Activated B cell treated with CpG ODN at 0.5 μM for 24 hours (primary cell): ENCODE data around the gene CLEC14A. TPM values are rescaled to one million over a fixed set of nuclear protein-coding genes. Genes with fewer than 3 reads are reported as not detected.

Experiments used
- ATAC-seq: fragments of 200-7000 bp; cut with Tn5 transposase; one replicate; pipeline ENCODE4 v1.10.0; 2021; ENCODE audit warnings: low read depth, mild to moderate bottlenecking, moderate library complexity
- CTCF ChIA-PET: fragments of 350-600 bp; sonication (Branson Sonifier 250); formaldehyde crosslinking; loops from one replicate; lab custom pipeline; 2021; ENCODE audit warnings: antibody characterized with exemption; lab: Charles Lee
- POLR2A ChIA-PET: fragments of 350-600 bp; sonication (Branson Sonifier 250); formaldehyde crosslinking; loops from one replicate; lab custom pipeline; 2021; ENCODE audit warnings: antibody characterized with exemption; lab: Charles Lee
- DNase-seq: peaks from one replicate; pipeline ENCODE4 v3.0.0; 2022
- H3K27ac Mint-ChIP-seq: one replicate; pipeline ENCODE4 v1.8.0; 2020; ENCODE audit warnings: mixed read lengths
- H3K27me3 Mint-ChIP-seq: one replicate; pipeline ENCODE4 v1.8.0; 2021; ENCODE audit warnings: mixed read lengths
- H3K36me3 Mint-ChIP-seq: one replicate; pipeline ENCODE4 v1.8.0; 2021; ENCODE audit warnings: low read depth, mixed read lengths
- H3K4me1 Mint-ChIP-seq: one replicate; pipeline ENCODE4 v1.8.0; 2021; ENCODE audit warnings: mixed read lengths
- H3K4me3 Mint-ChIP-seq: one replicate; pipeline ENCODE4 v1.8.0; 2020; ENCODE audit warnings: mild to moderate bottlenecking, mixed read lengths
- H3K9me3 Mint-ChIP-seq: one replicate; pipeline ENCODE4 v1.8.0; 2020; ENCODE audit warnings: mixed read lengths
- CTCF ChIP-seq: fragments of 200-600 bp; IDR thresholded peaks from one replicate; pipeline ENCODE4 v1.8.0; 2022; ENCODE audit warnings: antibody characterized with exemption, mild to moderate bottlenecking
- intact Hi-C: fragments of 100-400 bp; cut with micrococcal nuclease; formaldehyde crosslinking; loops from one replicate; pipeline ENCODE4 v1.15.1; 2024
- total RNA-seq: library from RNA; stranded (reverse); gene quantifications from 2 replicates; pipeline ENCODE4 v1.2.3, GENCODE V29; 2022

The CLEC14A gene
- total RNA-seq, 1 donor from 2014 or later, result not detected

- DNase-seq (no peak), ATAC-seq (no peak)
- intact Hi-C loops, result no loop called here
- ChIA-PET POLR2A (no interaction called here), CTCF (no interaction called here)
- no peak overlapping the region for H3K4me3 Mint-ChIP-seq
- H3K27ac Mint-ChIP-seq, result no peak overlapping the region
- H3K36me3 Mint-ChIP-seq, result peaks cover 2% of the 10 kb centered on the region
- TF ChIP-seq CTCF, result no peak
- H3K27me3 Mint-ChIP-seq, result peaks cover 36% of the 10 kb centered on the region
- no peaks in the 10 kb centered on the region for H3K4me1 Mint-ChIP-seq
- peaks cover 5% of the 10 kb centered on the region for H3K9me3 Mint-ChIP-seq
These were observed 49.1 kb downstream of the CLEC14A start for GRCh38 chr14:38206689-38207376.

GRCh38 chr14:38205949-38206665 is 49.8 kb downstream of the CLEC14A start:
- no peak for TF ChIP-seq CTCF
- Mint-ChIP-seq H3K27me3 (peaks cover 35% of the 10 kb centered on the region), H3K36me3 (no peaks in the 10 kb centered on the region), H3K4me1 (no peaks in the 10 kb centered on the region), H3K9me3 (peaks cover 5% of the 10 kb centered on the region), H3K4me3 (no peak overlapping the region), H3K27ac (no peak overlapping the region)
- intact Hi-C loops, result no loop called here
- ATAC-seq (no peak), DNase-seq (no peak)
- ChIA-PET POLR2A (no interaction called here), CTCF (no interaction called here)

DNA sequence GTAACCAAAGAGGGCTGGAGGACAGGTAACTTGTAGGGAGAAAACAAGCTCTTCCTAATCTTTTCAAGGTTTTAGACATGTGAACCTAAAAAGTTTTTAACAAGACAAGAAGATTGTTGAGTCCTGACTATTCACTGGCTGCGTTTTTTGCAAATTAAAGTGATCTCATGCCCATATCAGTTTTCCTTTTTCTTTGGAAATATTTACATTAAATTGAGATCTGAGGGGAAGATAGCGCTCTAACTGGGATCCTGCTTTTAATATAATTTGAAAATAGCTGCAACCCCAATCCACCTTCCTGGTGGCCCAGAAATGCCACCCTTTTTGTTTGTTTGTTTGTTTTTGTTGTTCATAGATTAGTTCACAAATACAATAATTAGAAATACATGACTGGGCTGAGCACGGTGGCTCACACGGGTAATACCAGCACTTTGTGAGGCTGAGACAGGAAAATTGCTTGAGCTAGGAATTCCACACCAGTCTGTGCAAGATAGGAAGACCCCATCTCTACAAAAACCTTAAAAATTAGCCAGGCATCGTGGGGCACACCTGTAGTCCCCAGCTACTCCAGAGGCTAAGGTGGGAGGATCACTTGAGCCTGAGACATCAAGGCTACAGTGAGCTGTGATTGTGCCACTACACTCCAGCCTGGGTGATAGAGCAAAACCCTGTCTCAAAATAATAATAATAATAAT is 50.6 kb downstream of the CLEC14A start:
- no peak for DNase-seq
- intact Hi-C loops, result no loop called here
- no peaks in the 10 kb centered on the region for H3K4me1 Mint-ChIP-seq
- peaks cover 5% of the 10 kb centered on the region for H3K9me3 Mint-ChIP-seq
- ChIA-PET CTCF (no interaction called here), POLR2A (no interaction called here)
- H3K36me3 Mint-ChIP-seq, result no peaks in the 10 kb centered on the region
- peaks cover 27% of the 10 kb centered on the region for H3K27me3 Mint-ChIP-seq
- no peak for ATAC-seq
- no peak overlapping the region for H3K4me3 Mint-ChIP-seq
- H3K27ac Mint-ChIP-seq, result no peak overlapping the region
- TF ChIP-seq CTCF, result no peak

DNA sequence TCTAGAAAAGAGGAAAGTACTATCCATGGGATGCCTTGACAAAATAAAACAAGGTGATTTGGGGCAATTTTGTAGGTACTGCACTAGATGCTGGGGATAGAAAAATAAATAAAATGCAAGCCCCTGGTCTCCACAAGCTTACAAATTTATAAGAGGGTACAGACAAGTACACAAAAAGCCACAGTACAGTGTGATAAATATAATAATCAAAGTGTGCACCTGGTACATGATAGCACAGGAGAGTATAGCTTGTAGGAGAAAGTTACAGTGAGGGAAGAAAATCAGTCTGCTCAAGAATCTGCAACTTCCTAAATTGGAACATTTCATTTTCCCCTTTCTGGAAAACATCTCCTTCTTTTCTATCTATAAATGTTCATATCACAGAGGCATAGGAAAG is 51.2 kb downstream of the CLEC14A start:
- TF ChIP-seq CTCF, result no peak
- Mint-ChIP-seq H3K4me3 (no peak overlapping the region), H3K36me3 (no peaks in the 10 kb centered on the region), H3K27ac (no peak overlapping the region), H3K4me1 (no peaks in the 10 kb centered on the region), H3K27me3 (peaks cover 23% of the 10 kb centered on the region), H3K9me3 (peaks cover 5% of the 10 kb centered on the region)
- DNase-seq (no peak), ATAC-seq (no peak)
- ChIA-PET POLR2A (no interaction called here), CTCF (no interaction called here)
- intact Hi-C loops, result no loop called here

Other genes starting within 250 kb of the CLEC14A start
- gene SSTR1, start 48.2 kb downstream of the CLEC14A start, total RNA-seq, result not detected in 2 replicates